RKO (cell line): Measurements from ENCODE around the gene S100A6.
A peak's percentile ranks its signal among the peaks of the same experiment; 100 is the strongest.
"Not testable (repeated sequence)": the region's sequence is repeated elsewhere in the genome, so short reads cannot be mapped to it uniquely, and the experiment has no call there.

Experiments
- DNase-seq: peaks from one replicate; pipeline ENCODE4 v3.0.0-alpha.2; 2016; ENCODE audit warnings: low spot score

S100A6 gene

GRCh38 chr1:153535242-153536011 is at the start of gene S100A6:
TSS of gene S100A6 (minus strand) at chr1:153535991. CDS start at chr1:153535339, 652 bp downstream.
- peak; percentile 85 for DNase-seq

GRCh38 chr1:153585006-153585405 is 49.2 kb upstream of the S100A6 start:
- no peak for DNase-seq

GRCh38 chr1:153583976-153584375 is 48.2 kb upstream of the S100A6 start:
- no peak for DNase-seq

GRCh38 chr1:153583514-153583913 is 47.7 kb upstream of the S100A6 start:
- not testable (repeated sequence) for DNase-seq

- not testable (repeated sequence) for DNase-seq
Measured at GRCh38 chr1:153582836-153583235, 47.0 kb upstream of the S100A6 start.

GRCh38 chr1:153578936-153579335 is 43.1 kb upstream of the S100A6 start:
- DNase-seq: no peak

GRCh38 chr1:153578490-153578889 is 42.7 kb upstream of the S100A6 start:
- DNase-seq: no peak

- no peak for DNase-seq
Measured at GRCh38 chr1:153577624-153578051, 41.8 kb upstream of the S100A6 start.

- DNase-seq: no peak
Measured at GRCh38 chr1:153577138-153577537, 41.3 kb upstream of the S100A6 start.

- DNase-seq: not testable (repeated sequence)
Measured at GRCh38 chr1:153575497-153575896, 39.7 kb upstream of the S100A6 start.

GRCh38 chr1:153575081-153575491 is 39.3 kb upstream of the S100A6 start:
- not testable (repeated sequence) for DNase-seq

GRCh38 chr1:153573351-153573750 is 37.6 kb upstream of the S100A6 start:
- DNase-seq: no peak

- peak; percentile 93 for DNase-seq
Measured at GRCh38 chr1:153572569-153573015, 36.8 kb upstream of the S100A6 start.

- DNase-seq: no peak
Measured at GRCh38 chr1:153571706-153572105, 35.9 kb upstream of the S100A6 start.

GRCh38 chr1:153570874-153571273 is 35.1 kb upstream of the S100A6 start:
- DNase-seq: no peak

- no peak for DNase-seq
Measured at GRCh38 chr1:153569465-153569864, 33.7 kb upstream of the S100A6 start.

GRCh38 chr1:153568367-153569099 is 32.7 kb upstream of the S100A6 start:
- peak; percentile 95 for DNase-seq

GRCh38 chr1:153567621-153568366 is 32.0 kb upstream of the S100A6 start:
- peak; percentile 95 for DNase-seq

GRCh38 chr1:153566414-153567371 is 30.9 kb upstream of the S100A6 start:
- peak; percentile 99 for DNase-seq

GRCh38 chr1:153565529-153566374 is 30.0 kb upstream of the S100A6 start, which contains the start of gene S100A2:
TSS of gene S100A2 (minus strand) at chr1:153565844. CDS start at chr1:153563877, 1,967 bp downstream.
- peak; percentile 98 for DNase-seq
